ENCODE results near the gene TMED3. TPM values are rescaled to one million over a fixed set of nuclear protein-coding genes. Genes with fewer than 3 reads are reported as not detected.

TMED3 gene
- total RNA-seq, 2 experiments from 2014 or later: 37.6 to 37.9 TPM

DNA sequence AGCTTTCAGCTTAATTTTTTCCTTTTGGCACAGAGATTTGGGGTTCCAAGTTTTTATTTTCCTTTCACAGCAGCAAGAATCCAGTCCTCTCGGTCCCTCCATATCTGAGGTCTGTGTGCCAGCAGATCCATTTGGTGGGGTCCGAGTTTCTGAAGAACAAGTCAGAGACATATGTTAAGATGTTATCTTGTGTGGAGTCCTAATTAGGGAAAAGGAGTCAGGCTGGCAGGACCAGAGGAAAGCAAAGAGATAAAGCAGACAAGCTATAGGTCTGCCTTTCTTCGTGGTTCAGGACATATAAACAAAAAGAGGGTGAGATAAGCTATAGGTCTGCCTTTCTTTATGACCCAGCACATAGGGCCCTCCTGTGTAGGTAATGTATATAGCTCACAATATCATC lies 54.9 kb downstream of the TMED3 start:
- H3K27ac Mint-ChIP-seq: no peak overlapping the region
- no peaks in the 10 kb centered on the region for H3K4me1 Mint-ChIP-seq (ENCODE audit: low read depth)
- H3K9me3 Mint-ChIP-seq: no peaks in the 10 kb centered on the region
- CTCF ChIA-PET: interaction anchor here (4.3 kb wide), 1 partner anchor 16 kb away, joined by 19 read pairs; no protein-coding TSS in a partner anchor
- no peaks in the 10 kb centered on the region for H3K27me3 Mint-ChIP-seq (ENCODE audit: low read depth)
- peaks cover 3% of the 10 kb centered on the region for H3K36me3 Mint-ChIP-seq (ENCODE audit: low read depth)
- intact Hi-C loops (cut with micrococcal nuclease): no loop called here
- H3K4me3 Mint-ChIP-seq: no peak overlapping the region
- DNase-seq: no peak

DNA sequence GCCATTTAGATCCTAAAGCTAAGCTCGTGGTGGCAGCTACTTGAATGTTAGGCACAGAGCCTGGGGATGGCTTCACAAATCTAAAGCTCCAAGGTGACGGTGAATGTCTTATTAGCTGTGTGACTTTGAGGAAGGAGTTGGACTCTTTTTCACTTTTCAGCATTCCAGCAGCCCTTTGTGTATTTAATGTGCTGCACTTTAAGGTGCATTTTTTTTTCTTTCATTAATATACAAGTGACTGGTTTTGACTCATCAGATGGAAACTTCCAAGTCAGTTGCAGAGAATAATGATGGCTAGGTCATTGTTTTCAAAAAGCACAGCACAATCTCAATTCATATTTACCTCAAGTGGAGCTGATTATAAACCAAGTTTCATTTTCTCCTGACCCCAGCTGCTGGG lies 55.8 kb downstream of the TMED3 start:
- intact Hi-C loops (cut with micrococcal nuclease): no loop called here
- no peaks in the 10 kb centered on the region for H3K9me3 Mint-ChIP-seq
- H3K4me1 Mint-ChIP-seq (ENCODE audit: low read depth): no peaks in the 10 kb centered on the region
- no peaks in the 10 kb centered on the region for H3K27me3 Mint-ChIP-seq (ENCODE audit: low read depth)
- H3K27ac Mint-ChIP-seq: no peak overlapping the region
- no peak overlapping the region for H3K4me3 Mint-ChIP-seq
- DNase-seq: no peak
- CTCF ChIA-PET: interaction anchor here (4.3 kb wide), 1 partner anchor 15 kb away, joined by 19 read pairs; no protein-coding TSS in a partner anchor
- H3K36me3 Mint-ChIP-seq (ENCODE audit: low read depth): peaks cover 2% of the 10 kb centered on the region

DNA sequence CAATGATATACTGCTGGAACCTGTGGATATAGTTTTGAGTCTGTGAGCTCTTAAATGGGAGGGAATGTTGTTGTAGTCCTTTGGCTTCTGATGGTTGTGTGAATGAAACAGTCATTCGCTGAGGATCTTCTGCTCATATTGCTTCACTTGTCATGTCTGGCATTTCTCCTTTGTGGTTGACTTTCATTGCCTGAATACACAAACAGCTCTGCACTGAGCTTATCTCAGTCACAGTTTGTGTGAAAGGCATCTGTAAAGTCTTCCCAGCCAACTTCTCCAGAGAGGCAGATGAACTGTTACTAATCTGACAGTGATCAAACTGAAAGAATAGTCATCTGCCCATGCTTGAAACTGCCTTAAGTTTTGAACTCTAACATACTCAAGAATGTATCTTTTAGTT lies 59.8 kb downstream of the TMED3 start:
- CTCF ChIA-PET: interaction anchor here (1.2 kb wide), 1 partner anchor 10 kb away, joined by 3 read pairs; no protein-coding TSS in a partner anchor
- intact Hi-C loops (cut with micrococcal nuclease): no loop called here
- Mint-ChIP-seq H3K36me3 (ENCODE audit: low read depth) (no peaks in the 10 kb centered on the region), H3K9me3 (no peaks in the 10 kb centered on the region), H3K27ac (no peak overlapping the region), H3K27me3 (ENCODE audit: low read depth) (no peaks in the 10 kb centered on the region), H3K4me3 (no peak overlapping the region), H3K4me1 (ENCODE audit: low read depth) (no peaks in the 10 kb centered on the region)
- DNase-seq: no peak

DNA sequence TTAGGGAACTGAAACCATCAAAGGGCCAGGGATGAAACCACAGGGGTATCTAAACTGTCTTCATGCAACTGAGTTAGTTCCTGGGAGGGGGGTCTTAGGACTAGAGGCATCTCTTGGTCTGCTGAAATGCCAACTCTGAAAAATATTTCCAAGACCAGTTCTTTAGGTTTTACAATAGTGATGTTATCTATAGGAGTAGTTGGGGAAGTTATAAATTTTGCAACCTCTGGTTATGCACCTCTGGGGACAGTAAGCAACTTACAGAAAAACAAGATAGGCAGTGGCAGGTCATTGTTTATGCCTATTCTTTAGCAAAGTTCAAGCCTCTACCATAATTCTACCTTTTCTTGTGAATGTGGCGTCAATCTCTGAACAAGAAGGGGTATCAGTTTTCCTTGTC lies 60.7 kb downstream of the TMED3 start:
- no peak overlapping the region for H3K4me3 Mint-ChIP-seq
- intact Hi-C loops (cut with micrococcal nuclease): no loop called here
- CTCF ChIA-PET: no interaction called here
- H3K36me3 Mint-ChIP-seq (ENCODE audit: low read depth): no peaks in the 10 kb centered on the region
- no peak overlapping the region for H3K27ac Mint-ChIP-seq
- no peak for DNase-seq
- no peaks in the 10 kb centered on the region for H3K4me1 Mint-ChIP-seq (ENCODE audit: low read depth)
- H3K27me3 Mint-ChIP-seq (ENCODE audit: low read depth): no peaks in the 10 kb centered on the region
- H3K9me3 Mint-ChIP-seq: no peaks in the 10 kb centered on the region

DNA sequence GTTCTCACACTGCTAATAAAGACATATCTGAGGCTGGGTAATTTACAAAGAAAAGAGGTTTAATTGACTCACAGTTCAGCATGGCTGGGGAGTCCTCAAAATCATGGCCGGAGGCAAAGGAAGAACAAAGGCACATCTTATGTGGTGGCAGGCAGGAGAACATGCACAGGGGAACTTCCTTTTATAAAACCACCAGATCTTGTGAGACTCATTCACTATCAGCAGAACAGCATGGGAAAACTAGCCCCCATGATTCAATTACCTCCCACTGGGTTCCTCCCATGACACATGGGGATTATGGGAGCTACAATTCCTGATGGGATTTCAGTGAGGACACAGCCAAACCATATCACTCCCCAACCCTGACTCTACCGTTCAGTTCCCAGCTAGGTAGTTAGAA lies 61.5 kb downstream of the TMED3 start:
- Mint-ChIP-seq H3K27me3 (ENCODE audit: low read depth) (no peaks in the 10 kb centered on the region), H3K36me3 (ENCODE audit: low read depth) (no peaks in the 10 kb centered on the region), H3K27ac (no peak overlapping the region), H3K4me1 (ENCODE audit: low read depth) (no peaks in the 10 kb centered on the region), H3K4me3 (no peak overlapping the region), H3K9me3 (no peaks in the 10 kb centered on the region)
- CTCF ChIA-PET: interaction anchor here (0.7 to 0.9 kb wide), 2 partner anchors 9 to 11 kb away, joined by 3 read pairs; no protein-coding TSS in a partner anchor
- intact Hi-C loops (cut with micrococcal nuclease): no loop called here
- no peak for DNase-seq

Other genes with a start within 250 kb of the TMED3 start
- gene RASGRF1, start 220.3 kb upstream of the TMED3 start, total RNA-seq: not detected
- gene ANKRD34C, start 28.4 kb upstream of the TMED3 start, total RNA-seq: not detected
- under 1 TPM; 0.21 to 0.22 TPM for gene MINAR1, start 121.2 kb downstream of the TMED3 start, total RNA-seq